Skeletal muscle tissue (tissue), 4 donors: ENCODE data around the gene CCDC85C. TPM values are rescaled to one million over a fixed set of nuclear protein-coding genes. Genes with fewer than 3 reads are reported as not detected.

Source experiments
- H3K27ac ChIP-seq: one replicate; pipeline ENCODE4 v1.7.0; 2013; ENCODE audit warnings: mild to moderate bottlenecking, low read depth, low read length, inconsistent platforms
- H3K27me3 ChIP-seq, 3 donors: one replicate each; pipeline ENCODE4 v1.7.0; 2013; ENCODE audit warnings: low read length in 3 of 3; ENCODE audit not compliant: control insufficient read depth in 3 of 3, insufficient read depth in 3 of 3
- H3K36me3 ChIP-seq, 3 donors: one replicate each; pipeline ENCODE4 v1.7.0; 2013; ENCODE audit warnings: low read length in 3 of 3; ENCODE audit not compliant: control insufficient read depth in 3 of 3, insufficient read depth in 3 of 3
- H3K4me1 ChIP-seq, 3 donors: one replicate each; pipeline ENCODE4 v1.7.0; 2013; ENCODE audit warnings: low read length in 3 of 3, mild to moderate bottlenecking in 3 of 3; ENCODE audit not compliant: control insufficient read depth in 3 of 3, insufficient read depth in 3 of 3
- H3K4me3 ChIP-seq, 3 donors: one replicate each; pipeline ENCODE4 v1.7.0; 2013; ENCODE audit warnings: low read length in 3 of 3
- H3K9ac ChIP-seq, 3 donors: one replicate each; pipeline ENCODE4 v1.7.0; 2013; ENCODE audit warnings: low read length in 3 of 3, mild to moderate bottlenecking in 3 of 3, moderate library complexity in 2 of 3, low read depth in 1 of 3
- H3K9me3 ChIP-seq, 3 donors: one replicate each; pipeline ENCODE4 v1.7.0; 2013; ENCODE audit warnings: low read length in 3 of 3; ENCODE audit not compliant: control insufficient read depth in 3 of 3
- total RNA-seq: library from RNA; depleted of rRNA; stranded (reverse); fragments of >200 nt; gene quantifications from one replicate; pipeline ENCODE4 v1.2.3, GENCODE V29; 2014
- donor health status: Osteomylitis.

Gene CCDC85C
- total RNA-seq, 1 donor from 2014 or later, result 1.6 TPM

DNA sequence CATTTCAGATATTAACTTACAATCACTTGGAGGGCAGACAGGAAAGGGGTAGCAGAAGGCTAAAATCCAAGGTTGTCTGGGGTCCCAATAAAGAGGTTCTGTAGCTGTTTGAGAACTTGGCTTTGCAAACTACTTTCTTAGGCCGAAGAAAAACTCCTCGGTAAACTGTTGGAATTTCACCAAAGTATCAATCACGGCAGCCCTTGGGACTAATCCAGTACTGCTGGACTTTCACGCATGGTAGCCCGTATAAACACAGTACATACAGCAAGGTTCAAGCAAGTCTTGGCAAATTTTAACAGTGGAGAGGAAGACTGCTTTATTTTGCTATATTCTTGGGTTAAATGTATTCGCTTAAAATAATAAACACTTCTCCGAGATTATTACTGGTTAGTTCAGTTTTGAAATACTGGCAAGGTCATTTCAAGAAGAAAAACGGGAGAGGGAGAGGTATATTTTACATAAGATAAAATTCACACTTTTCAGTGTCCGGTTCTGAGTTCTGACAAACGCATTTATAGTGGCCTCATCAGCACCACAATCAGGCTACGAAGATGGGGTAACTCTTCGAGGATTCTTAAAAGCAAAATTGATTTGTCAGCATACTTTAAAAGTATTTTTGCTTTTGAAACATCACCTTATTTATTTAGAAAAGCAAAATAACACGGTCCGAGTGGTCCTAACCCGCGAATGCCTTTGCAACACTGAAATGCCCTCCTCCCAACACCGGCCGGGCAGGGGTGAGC lies 124.7 kb downstream of the CCDC85C start:
- Histone ChIP-seq H3K9me3 (no peaks in the 10 kb centered on the region), H3K4me3 (peak overlapping the region; percentile 72 to 80 (median 77)), H3K27ac (peak overlapping the region; percentile 89), H3K4me1 (peaks cover 40 to 56% (median 43%) of the 10 kb centered on the region in 3 donors), H3K36me3 (no peaks in the 10 kb centered on the region), H3K9ac (peak overlapping the region; percentile 1 to 88 (median 82)), H3K27me3 (no peaks in the 10 kb centered on the region)

DNA sequence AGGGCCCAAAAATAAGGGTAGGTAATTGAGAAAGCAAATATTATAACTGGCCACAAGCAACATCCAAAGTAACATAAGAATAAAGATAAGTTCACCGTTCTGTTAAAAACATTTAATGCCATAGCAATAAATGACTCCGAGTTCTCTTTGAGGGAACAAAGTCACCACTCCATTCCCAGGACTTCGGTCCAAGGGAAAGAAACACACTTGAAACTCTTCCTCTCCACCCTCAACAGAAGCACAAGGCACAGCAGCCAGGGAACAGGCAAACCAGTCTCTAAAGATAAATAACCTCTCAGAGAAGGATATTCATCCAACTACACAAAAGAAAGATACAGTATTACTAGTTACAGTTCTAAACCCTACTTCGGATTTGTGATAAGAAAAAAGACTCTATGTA lies 125.9 kb downstream of the CCDC85C start:
- Histone ChIP-seq H3K27me3 (no peaks in the 10 kb centered on the region), H3K9me3 (no peaks in the 10 kb centered on the region), H3K9ac (peak overlapping the region in 2 of 3 donors; percentile 82 to 88), H3K4me1 (peaks cover 38 to 54% (median 38%) of the 10 kb centered on the region in 3 donors), H3K4me3 (peak overlapping the region in 2 of 3 donors; percentile 72 to 80), H3K27ac (no peak overlapping the region), H3K36me3 (no peaks in the 10 kb centered on the region)

DNA sequence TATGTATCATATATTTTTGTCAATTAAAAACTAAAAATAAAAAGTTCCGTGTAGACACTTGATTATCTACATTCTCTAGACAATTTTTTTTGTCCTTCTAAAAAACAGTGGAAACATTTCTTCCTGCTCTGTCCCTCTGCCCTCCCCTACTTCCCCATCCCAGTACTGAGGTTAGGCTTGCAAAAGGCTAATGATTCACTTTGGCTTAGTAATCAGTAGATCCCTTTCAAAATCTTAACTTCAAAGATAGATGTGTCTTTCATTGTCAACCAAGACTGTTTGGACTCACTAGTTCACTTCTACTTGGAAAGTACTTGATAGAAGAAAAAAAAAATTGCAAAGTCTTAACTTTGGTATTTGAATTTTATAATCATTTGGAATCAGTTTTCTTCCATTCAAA lies 127.1 kb downstream of the CCDC85C start:
- H3K27ac ChIP-seq, result no peak overlapping the region
- no peak overlapping the region for H3K9ac ChIP-seq
- H3K9me3 ChIP-seq, result no peaks in the 10 kb centered on the region
- H3K4me1 ChIP-seq, result peaks cover 26 to 49% (median 27%) of the 10 kb centered on the region in 3 donors
- no peaks in the 10 kb centered on the region for H3K27me3 ChIP-seq
- H3K4me3 ChIP-seq, result no peak overlapping the region
- H3K36me3 ChIP-seq, result no peaks in the 10 kb centered on the region

DNA sequence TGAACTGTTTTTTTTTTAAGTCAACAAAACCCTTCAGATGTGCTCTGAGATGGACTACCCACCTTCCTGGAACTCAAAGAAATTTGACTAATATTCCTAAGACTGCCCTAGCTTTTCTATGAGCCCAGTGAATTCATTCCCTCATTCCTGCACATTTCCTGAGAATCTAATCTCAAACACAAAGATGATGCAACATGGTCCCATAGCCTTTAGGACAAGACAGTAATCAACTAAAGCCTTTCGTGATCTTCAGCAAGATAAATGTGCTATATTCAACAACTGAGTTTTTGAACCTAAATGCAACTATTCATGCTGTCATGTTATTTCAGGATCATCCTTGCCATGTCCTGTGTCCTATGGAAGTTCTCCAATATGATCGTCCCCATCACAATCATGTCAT lies 128.3 kb downstream of the CCDC85C start:
- no peak overlapping the region for H3K4me3 ChIP-seq
- no peak overlapping the region for H3K9ac ChIP-seq
- H3K9me3 ChIP-seq, result no peaks in the 10 kb centered on the region
- H3K36me3 ChIP-seq, result no peaks in the 10 kb centered on the region
- H3K4me1 ChIP-seq, result peaks cover 29 to 51% (median 30%) of the 10 kb centered on the region in 3 donors
- no peak overlapping the region for H3K27ac ChIP-seq
- H3K27me3 ChIP-seq, result no peaks in the 10 kb centered on the region

DNA sequence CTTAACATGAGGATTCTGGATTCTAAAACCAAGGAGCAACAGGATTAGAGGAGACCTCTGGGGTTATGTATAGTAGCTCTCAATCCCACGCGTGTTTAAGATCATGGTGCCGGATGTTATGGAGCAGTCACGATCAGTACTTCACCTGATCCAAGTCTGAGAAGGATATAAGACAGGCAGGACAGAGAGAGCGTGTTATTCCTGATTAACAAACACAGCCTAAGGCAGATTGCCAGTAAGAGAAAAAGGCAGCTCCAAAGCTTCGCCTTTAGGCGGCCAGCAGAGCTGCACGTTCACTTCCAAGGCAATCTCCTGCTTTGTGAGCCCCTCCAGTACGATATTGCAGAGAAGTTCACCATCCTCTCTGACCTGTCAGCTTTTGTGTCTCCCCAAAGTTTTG lies 128.8 kb downstream of the CCDC85C start:
- Histone ChIP-seq H3K27ac (no peak overlapping the region), H3K27me3 (no peaks in the 10 kb centered on the region)

DNA sequence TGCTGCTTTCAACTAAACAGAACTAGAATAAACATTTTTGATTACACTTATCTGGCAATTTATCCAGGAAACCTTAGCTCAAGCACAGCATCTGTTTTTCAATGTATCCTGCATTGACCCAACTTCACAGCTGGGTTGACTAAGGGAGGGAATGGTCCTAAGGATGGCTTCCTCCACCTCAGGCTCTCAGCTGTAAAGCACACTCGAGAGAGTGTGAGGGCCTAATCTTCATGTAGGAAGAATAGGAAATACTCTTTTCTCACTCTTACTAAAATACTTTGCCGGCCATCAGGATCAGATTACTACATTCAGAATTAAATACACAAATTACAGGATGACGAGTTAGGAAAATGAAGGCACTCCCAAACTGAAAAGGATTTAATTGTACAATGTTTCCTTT lies 130.5 kb downstream of the CCDC85C start:
- Histone ChIP-seq H3K4me3 (no peak overlapping the region), H3K4me1 (peaks cover 20 to 64% (median 23%) of the 10 kb centered on the region in 3 donors), H3K9me3 (no peaks in the 10 kb centered on the region), H3K9ac (no peak overlapping the region), H3K27me3 (no peaks in the 10 kb centered on the region), H3K27ac (no peak overlapping the region), H3K36me3 (no peaks in the 10 kb centered on the region)

More for the DNA sequence above, 128.8 kb downstream of the CCDC85C start:
- Histone ChIP-seq H3K9me3 (no peaks in the 10 kb centered on the region), H3K36me3 (no peaks in the 10 kb centered on the region), H3K4me1 (peaks cover 29 to 55% (median 30%) of the 10 kb centered on the region in 3 donors), H3K4me3 (no peak overlapping the region), H3K9ac (peak overlapping the region in 1 of 3 donors; percentile 26)

DNA sequence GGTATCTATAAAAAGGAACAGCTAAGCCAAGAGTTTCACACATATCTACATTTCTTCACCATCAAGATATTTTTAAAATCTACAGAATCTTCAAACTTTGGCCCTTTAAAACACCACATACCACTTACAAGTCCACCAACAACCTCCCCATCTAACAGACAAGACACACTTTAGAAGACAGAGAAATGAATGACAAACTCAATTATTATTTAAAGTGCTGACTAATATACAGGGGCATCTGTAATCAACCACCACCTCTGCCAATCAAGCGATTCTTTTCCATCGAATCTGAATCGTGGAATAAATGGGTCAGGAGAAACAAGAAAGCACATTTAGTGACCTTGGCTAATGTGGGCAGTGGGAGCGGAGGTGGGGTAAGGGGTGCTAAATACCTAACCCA lies 131.1 kb downstream of the CCDC85C start:
- Histone ChIP-seq H3K27me3 (no peaks in the 10 kb centered on the region), H3K27ac (no peak overlapping the region), H3K4me1 (peaks cover 20 to 64% (median 22%) of the 10 kb centered on the region in 3 donors), H3K9ac (no peak overlapping the region), H3K9me3 (no peaks in the 10 kb centered on the region), H3K4me3 (no peak overlapping the region), H3K36me3 (no peaks in the 10 kb centered on the region)

DNA sequence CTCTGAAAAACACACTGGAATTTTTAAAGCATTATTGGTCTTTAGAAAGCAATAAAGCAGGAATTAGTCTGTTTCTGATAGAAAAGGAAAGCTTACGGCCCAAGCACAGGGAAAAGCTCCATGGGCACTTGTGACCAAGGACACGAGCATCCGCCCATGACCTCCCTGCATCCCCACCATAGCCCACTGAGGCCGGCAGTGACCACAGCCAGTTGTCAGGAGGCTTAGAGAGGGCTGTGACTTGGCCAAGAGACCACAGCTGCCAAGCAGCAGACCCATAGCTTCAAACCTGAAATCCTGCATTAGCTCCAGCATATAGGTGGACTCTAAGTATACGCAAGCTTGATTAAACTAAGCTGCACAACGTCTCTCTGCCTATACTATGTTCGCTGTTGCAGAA lies 132.3 kb downstream of the CCDC85C start:
- H3K4me1 ChIP-seq, result peaks cover 27 to 71% (median 29%) of the 10 kb centered on the region in 3 donors
- no peaks in the 10 kb centered on the region for H3K27me3 ChIP-seq
- H3K27ac ChIP-seq, result no peak overlapping the region
- H3K36me3 ChIP-seq, result no peaks in the 10 kb centered on the region
- no peak overlapping the region for H3K4me3 ChIP-seq
- no peak overlapping the region for H3K9ac ChIP-seq
- H3K9me3 ChIP-seq, result no peaks in the 10 kb centered on the region

DNA sequence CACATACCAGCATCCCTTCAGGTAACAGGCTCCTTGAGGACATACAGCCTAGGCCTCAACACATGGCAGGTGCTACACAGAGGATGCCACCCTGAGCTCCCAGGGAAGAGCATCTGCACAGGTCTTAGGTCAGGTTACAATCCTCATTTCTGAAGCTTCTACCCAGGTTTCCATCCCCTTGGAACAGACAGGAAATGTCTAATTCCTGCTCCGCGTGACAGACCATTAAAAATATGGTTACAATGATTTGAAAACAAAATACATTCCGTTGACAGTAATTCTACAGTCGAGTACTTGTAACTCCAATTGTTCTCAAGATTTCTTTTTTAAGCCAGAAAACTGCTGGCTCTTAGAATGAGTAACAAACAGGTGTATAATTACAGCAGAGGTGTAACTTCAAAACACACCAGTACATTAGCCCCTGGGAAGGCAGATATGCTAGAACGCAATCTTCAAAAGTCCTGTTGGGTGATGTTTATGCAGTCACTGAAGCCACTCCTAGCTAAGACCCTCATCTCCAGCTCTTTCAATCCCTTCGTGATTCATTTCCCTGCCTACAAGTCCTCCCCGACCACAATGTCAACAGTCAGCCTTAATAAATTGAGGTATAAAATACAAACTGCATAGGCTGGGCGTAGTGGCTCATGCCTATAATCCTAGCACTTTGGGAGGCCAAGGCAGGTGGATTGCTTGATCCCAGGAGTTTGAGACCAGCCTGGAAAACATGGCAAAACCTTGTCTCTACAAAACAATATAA lies 135.0 kb downstream of the CCDC85C start:
- Histone ChIP-seq H3K9ac (peak overlapping the region in 1 of 3 donors; percentile 27), H3K4me1 (peaks cover 24 to 62% (median 27%) of the 10 kb centered on the region in 3 donors), H3K9me3 (no peaks in the 10 kb centered on the region)

DNA sequence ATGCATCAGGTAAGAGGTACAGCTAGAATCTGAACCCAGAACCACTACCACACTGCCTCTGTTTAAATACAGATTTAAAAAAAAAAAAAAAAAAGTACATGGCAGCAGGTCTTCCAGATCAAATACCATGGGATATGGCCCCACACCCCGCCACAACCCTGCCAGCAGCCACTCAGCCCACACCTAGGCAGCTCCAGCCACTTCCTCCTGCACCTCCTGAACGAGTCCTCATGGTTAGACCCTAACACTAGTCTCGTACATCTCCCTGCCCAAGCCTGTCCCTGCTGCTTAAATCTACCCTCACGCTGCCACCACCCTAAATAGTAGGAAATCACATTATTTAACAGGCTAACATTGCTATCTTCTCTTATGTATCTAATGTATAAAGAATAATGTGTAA lies 135.9 kb downstream of the CCDC85C start:
- Histone ChIP-seq H3K4me1 (peaks cover 30 to 62% (median 31%) of the 10 kb centered on the region in 3 donors), H3K27ac (no peak overlapping the region), H3K36me3 (peaks cover 0 to 13% (median 6%) of the 10 kb centered on the region in 3 donors)

More for the DNA sequence above, 135.0 kb downstream of the CCDC85C start:
- H3K27ac ChIP-seq, result no peak overlapping the region
- H3K36me3 ChIP-seq, result peaks cover 0 to 11% (median 6%) of the 10 kb centered on the region in 3 donors
- no peaks in the 10 kb centered on the region for H3K27me3 ChIP-seq
- no peak overlapping the region for H3K4me3 ChIP-seq

More for the DNA sequence above, 135.9 kb downstream of the CCDC85C start:
- H3K9ac ChIP-seq, result no peak overlapping the region
- no peaks in the 10 kb centered on the region for H3K9me3 ChIP-seq
- H3K4me3 ChIP-seq, result no peak overlapping the region
- H3K27me3 ChIP-seq, result no peaks in the 10 kb centered on the region
